ENCODE results near the gene APBA2. TPM values are rescaled to one million over a fixed set of nuclear protein-coding genes. Genes with fewer than 3 reads are reported as not detected.

Gene APBA2
- polyA plus RNA-seq, 4 donors = 0.67 to 3.2 (median 1.8) TPM

GRCh38 chr15:28963711-28964081, 77.9 kb downstream of the APBA2 start:
- H3K36me3 ChIP-seq (ENCODE audit: control insufficient read depth in 3 of 3, insufficient read depth in 2 of 3, low read depth in 1 of 3, low read length in 3 of 3) = no peaks in the 10 kb centered on the region
- no peaks in the 10 kb centered on the region for H3K27me3 ChIP-seq (ENCODE audit: control insufficient read depth in 3 of 3, insufficient read depth in 3 of 3, low read length in 3 of 3)
- WGBS, 3 donors = 59 to 87% (median 86%) methylated on average over 2 of the region's 2 CpGs
- DNase-seq = no peak
- no peak overlapping the region for H3K4me3 ChIP-seq (ENCODE audit: low read depth in 1 of 3, low read length in 3 of 3)
- no peaks in the 10 kb centered on the region for H3K4me1 ChIP-seq (ENCODE audit: control insufficient read depth in 3 of 3, insufficient read depth in 2 of 3, low read depth in 1 of 3, low read length in 2 of 3)
- FAIRE-seq = no peak
- H3K27ac ChIP-seq (ENCODE audit: low read depth in 1 of 3, low read length in 2 of 3) = no peak overlapping the region
- no peaks in the 10 kb centered on the region for H3K9me3 ChIP-seq (ENCODE audit: control insufficient read depth in 2 of 2, insufficient read depth in 1 of 2, low read depth in 1 of 2, low read length in 1 of 2)

- no peak for DNase-seq
- Histone ChIP-seq H3K4me3 (ENCODE audit: low read depth in 1 of 3, low read length in 3 of 3) (no peak overlapping the region), H3K9me3 (ENCODE audit: control insufficient read depth in 2 of 2, insufficient read depth in 1 of 2, low read depth in 1 of 2, low read length in 1 of 2) (no peaks in the 10 kb centered on the region), H3K4me1 (ENCODE audit: control insufficient read depth in 3 of 3, insufficient read depth in 2 of 3, low read depth in 1 of 3, low read length in 2 of 3) (no peaks in the 10 kb centered on the region), H3K27ac (ENCODE audit: low read depth in 1 of 3, low read length in 2 of 3) (no peak overlapping the region), H3K27me3 (ENCODE audit: control insufficient read depth in 3 of 3, insufficient read depth in 3 of 3, low read length in 3 of 3) (no peaks in the 10 kb centered on the region), H3K36me3 (ENCODE audit: control insufficient read depth in 3 of 3, insufficient read depth in 2 of 3, low read depth in 1 of 3, low read length in 3 of 3) (no peaks in the 10 kb centered on the region)
- WGBS, 3 donors = 88 to 94% (median 91%) methylated on average over 1 of the region's 1 CpG
- FAIRE-seq = no peak
Observed at GRCh38 chr15:28964098-28964497, 78.3 kb downstream of the APBA2 start.

- Histone ChIP-seq H3K4me3 (ENCODE audit: low read depth in 1 of 3, low read length in 3 of 3) (no peak overlapping the region), H3K9me3 (ENCODE audit: control insufficient read depth in 2 of 2, insufficient read depth in 1 of 2, low read depth in 1 of 2, low read length in 1 of 2) (no peaks in the 10 kb centered on the region), H3K36me3 (ENCODE audit: control insufficient read depth in 3 of 3, insufficient read depth in 2 of 3, low read depth in 1 of 3, low read length in 3 of 3) (no peaks in the 10 kb centered on the region), H3K27me3 (ENCODE audit: control insufficient read depth in 3 of 3, insufficient read depth in 3 of 3, low read length in 3 of 3) (no peaks in the 10 kb centered on the region), H3K4me1 (ENCODE audit: control insufficient read depth in 3 of 3, insufficient read depth in 2 of 3, low read depth in 1 of 3, low read length in 2 of 3) (no peaks in the 10 kb centered on the region), H3K27ac (ENCODE audit: low read depth in 1 of 3, low read length in 2 of 3) (no peak overlapping the region)
- FAIRE-seq = no peak
- no peak for DNase-seq
Observed at GRCh38 chr15:28967066-28967465, 81.3 kb downstream of the APBA2 start.

GRCh38 chr15:28967990-28968389, 82.2 kb downstream of the APBA2 start:
- FAIRE-seq (no peak), DNase-seq (no peak)
- Histone ChIP-seq H3K4me1 (ENCODE audit: control insufficient read depth in 3 of 3, insufficient read depth in 2 of 3, low read depth in 1 of 3, low read length in 2 of 3) (no peaks in the 10 kb centered on the region), H3K36me3 (ENCODE audit: control insufficient read depth in 3 of 3, insufficient read depth in 2 of 3, low read depth in 1 of 3, low read length in 3 of 3) (no peaks in the 10 kb centered on the region), H3K9me3 (ENCODE audit: control insufficient read depth in 2 of 2, insufficient read depth in 1 of 2, low read depth in 1 of 2, low read length in 1 of 2) (no peaks in the 10 kb centered on the region), H3K27ac (ENCODE audit: low read depth in 1 of 3, low read length in 2 of 3) (peak overlapping the region in 1 of 3 donors; percentile 17), H3K27me3 (ENCODE audit: control insufficient read depth in 3 of 3, insufficient read depth in 3 of 3, low read length in 3 of 3) (no peaks in the 10 kb centered on the region), H3K4me3 (ENCODE audit: low read depth in 1 of 3, low read length in 3 of 3) (no peak overlapping the region)
- 77 to 81% (median 81%) methylated on average over 6 of the region's 6 CpGs for WGBS, 3 donors

- Histone ChIP-seq H3K4me3 (ENCODE audit: low read depth in 1 of 3, low read length in 3 of 3) (no peak overlapping the region), H3K9me3 (ENCODE audit: control insufficient read depth in 2 of 2, insufficient read depth in 1 of 2, low read depth in 1 of 2, low read length in 1 of 2) (no peaks in the 10 kb centered on the region), H3K27ac (ENCODE audit: low read depth in 1 of 3, low read length in 2 of 3) (no peak overlapping the region), H3K27me3 (ENCODE audit: control insufficient read depth in 3 of 3, insufficient read depth in 3 of 3, low read length in 3 of 3) (no peaks in the 10 kb centered on the region), H3K4me1 (ENCODE audit: control insufficient read depth in 3 of 3, insufficient read depth in 2 of 3, low read depth in 1 of 3, low read length in 2 of 3) (no peaks in the 10 kb centered on the region), H3K36me3 (ENCODE audit: control insufficient read depth in 3 of 3, insufficient read depth in 2 of 3, low read depth in 1 of 3, low read length in 3 of 3) (no peaks in the 10 kb centered on the region)
- WGBS, 3 donors = 81 to 90% (median 81%) methylated on average over 14 of the region's 14 CpGs
- DNase-seq (no peak), FAIRE-seq (no peak)
Observed at GRCh38 chr15:28969511-28970085, 83.8 kb downstream of the APBA2 start.

GRCh38 chr15:28974142-28974541, 88.4 kb downstream of the APBA2 start:
- no peaks in the 10 kb centered on the region for H3K4me1 ChIP-seq (ENCODE audit: control insufficient read depth in 3 of 3, insufficient read depth in 2 of 3, low read depth in 1 of 3, low read length in 2 of 3)
- no peaks in the 10 kb centered on the region for H3K27me3 ChIP-seq (ENCODE audit: control insufficient read depth in 3 of 3, insufficient read depth in 3 of 3, low read length in 3 of 3)
- 82 to 88% (median 86%) methylated on average over 7 of the region's 7 CpGs for WGBS, 3 donors
- no peaks in the 10 kb centered on the region for H3K9me3 ChIP-seq (ENCODE audit: control insufficient read depth in 2 of 2, insufficient read depth in 1 of 2, low read depth in 1 of 2, low read length in 1 of 2)
- DNase-seq (peak in 1 of 2 donors; percentile 45), FAIRE-seq (no peak)
- no peaks in the 10 kb centered on the region for H3K36me3 ChIP-seq (ENCODE audit: control insufficient read depth in 3 of 3, insufficient read depth in 2 of 3, low read depth in 1 of 3, low read length in 3 of 3)
- H3K4me3 ChIP-seq (ENCODE audit: low read depth in 1 of 3, low read length in 3 of 3) = no peak overlapping the region
- H3K27ac ChIP-seq (ENCODE audit: low read depth in 1 of 3, low read length in 2 of 3) = peak overlapping the region in 1 of 3 donors; percentile 31

GRCh38 chr15:28975766-28976179, 90.0 kb downstream of the APBA2 start:
- 4 to 5% (median 5%) methylated on average over 2 of the region's 2 CpGs for WGBS, 3 donors
- H3K36me3 ChIP-seq (ENCODE audit: control insufficient read depth in 3 of 3, insufficient read depth in 2 of 3, low read depth in 1 of 3, low read length in 3 of 3) = no peaks in the 10 kb centered on the region
- no peak overlapping the region for H3K27ac ChIP-seq (ENCODE audit: low read depth in 1 of 3, low read length in 2 of 3)
- FAIRE-seq (no peak), DNase-seq (peak; percentile 34 to 37)
- no peaks in the 10 kb centered on the region for H3K4me1 ChIP-seq (ENCODE audit: control insufficient read depth in 3 of 3, insufficient read depth in 2 of 3, low read depth in 1 of 3, low read length in 2 of 3)
- H3K4me3 ChIP-seq (ENCODE audit: low read depth in 1 of 3, low read length in 3 of 3) = no peak overlapping the region
- H3K27me3 ChIP-seq (ENCODE audit: control insufficient read depth in 3 of 3, insufficient read depth in 3 of 3, low read length in 3 of 3) = no peaks in the 10 kb centered on the region
- H3K9me3 ChIP-seq (ENCODE audit: control insufficient read depth in 2 of 2, insufficient read depth in 1 of 2, low read depth in 1 of 2, low read length in 1 of 2) = no peaks in the 10 kb centered on the region

GRCh38 chr15:28977377-28978010, 91.7 kb downstream of the APBA2 start:
- WGBS, 3 donors = 73 to 92% (median 86%) methylated on average over 6 of the region's 6 CpGs

GRCh38 chr15:28978011-28978378, 92.2 kb downstream of the APBA2 start:
- DNase-seq = no peak
- Histone ChIP-seq H3K27me3 (ENCODE audit: control insufficient read depth in 3 of 3, insufficient read depth in 3 of 3, low read length in 3 of 3) (no peaks in the 10 kb centered on the region), H3K4me1 (ENCODE audit: control insufficient read depth in 3 of 3, insufficient read depth in 2 of 3, low read depth in 1 of 3, low read length in 2 of 3) (no peaks in the 10 kb centered on the region), H3K36me3 (ENCODE audit: control insufficient read depth in 3 of 3, insufficient read depth in 2 of 3, low read depth in 1 of 3, low read length in 3 of 3) (no peaks in the 10 kb centered on the region), H3K27ac (ENCODE audit: low read depth in 1 of 3, low read length in 2 of 3) (no peak overlapping the region), H3K4me3 (ENCODE audit: low read depth in 1 of 3, low read length in 3 of 3) (no peak overlapping the region), H3K9me3 (ENCODE audit: control insufficient read depth in 2 of 2, insufficient read depth in 1 of 2, low read depth in 1 of 2, low read length in 1 of 2) (no peaks in the 10 kb centered on the region)
- 72 to 83% (median 77%) methylated on average over 7 of the region's 7 CpGs for WGBS, 3 donors
- no peak for FAIRE-seq

More at GRCh38 chr15:28977377-28978010, 91.7 kb downstream of the APBA2 start:
- Histone ChIP-seq H3K36me3 (ENCODE audit: control insufficient read depth in 3 of 3, insufficient read depth in 2 of 3, low read depth in 1 of 3, low read length in 3 of 3) (no peaks in the 10 kb centered on the region), H3K27ac (ENCODE audit: low read depth in 1 of 3, low read length in 2 of 3) (no peak overlapping the region), H3K4me1 (ENCODE audit: control insufficient read depth in 3 of 3, insufficient read depth in 2 of 3, low read depth in 1 of 3, low read length in 2 of 3) (no peaks in the 10 kb centered on the region), H3K9me3 (ENCODE audit: control insufficient read depth in 2 of 2, insufficient read depth in 1 of 2, low read depth in 1 of 2, low read length in 1 of 2) (no peaks in the 10 kb centered on the region), H3K27me3 (ENCODE audit: control insufficient read depth in 3 of 3, insufficient read depth in 3 of 3, low read length in 3 of 3) (no peaks in the 10 kb centered on the region), H3K4me3 (ENCODE audit: low read depth in 1 of 3, low read length in 3 of 3) (no peak overlapping the region)
- FAIRE-seq (no peak), DNase-seq (no peak)

Data from small intestine (tissue), 7 donors.